ENCODE measurements around the gene FZD4.
A peak's percentile ranks its signal among the peaks of the same experiment; 100 is the strongest.
"Not testable (repeated sequence)": the region's sequence is repeated elsewhere in the genome, so short reads cannot be mapped to it uniquely, and the experiment has no call there.

FZD4 gene

GRCh38 chr11:86934926-86935579 is 20.1 kb downstream of the FZD4 start:
- DNase-seq, result no peak

GRCh38 chr11:86934582-86934900 is 20.7 kb downstream of the FZD4 start:
- no peak for DNase-seq

- no peak for DNase-seq
These were observed 21.2 kb downstream of the FZD4 start for GRCh38 chr11:86933891-86934581.

- no peak for DNase-seq
These were observed 22.0 kb downstream of the FZD4 start for GRCh38 chr11:86932924-86933875.

- no peak for DNase-seq
These were observed 23.0 kb downstream of the FZD4 start for GRCh38 chr11:86932259-86932585.

GRCh38 chr11:86931548-86932258 is 23.5 kb downstream of the FZD4 start:
- DNase-seq, result peak; percentile 91

GRCh38 chr11:86930957-86931547 is 24.1 kb downstream of the FZD4 start:
- no peak for DNase-seq

GRCh38 chr11:86926975-86927374 is 28.2 kb downstream of the FZD4 start:
- DNase-seq, result no peak

GRCh38 chr11:86923999-86924766 is 31.0 kb downstream of the FZD4 start:
- no peak for DNase-seq

- no peak for DNase-seq
These were observed 33.0 kb downstream of the FZD4 start for GRCh38 chr11:86922225-86922624.

- peak; percentile 70 for DNase-seq
These were observed 35.5 kb downstream of the FZD4 start for GRCh38 chr11:86919557-86920210.

GRCh38 chr11:86918973-86919372 is 36.2 kb downstream of the FZD4 start:
- DNase-seq, result no peak

GRCh38 chr11:86918496-86918895 is 36.7 kb downstream of the FZD4 start:
- DNase-seq, result no peak

- DNase-seq, result no peak
These were observed 37.6 kb downstream of the FZD4 start for GRCh38 chr11:86917589-86917988.

GRCh38 chr11:86916330-86916729 is 38.9 kb downstream of the FZD4 start:
- DNase-seq, result peak; percentile 90

GRCh38 chr11:86915850-86916249 is 39.3 kb downstream of the FZD4 start:
- not testable (repeated sequence) for DNase-seq

GRCh38 chr11:86914865-86915519 is 40.2 kb downstream of the FZD4 start:
- no peak for DNase-seq

GRCh38 chr11:86912238-86912637 is 43.0 kb downstream of the FZD4 start:
- DNase-seq, result no peak

- peak; percentile 25 for DNase-seq
These were observed 44.6 kb downstream of the FZD4 start for GRCh38 chr11:86910592-86910991.

- DNase-seq, result no peak
These were observed 49.0 kb downstream of the FZD4 start for GRCh38 chr11:86906198-86906597.

- DNase-seq, result no peak
These were observed 49.9 kb downstream of the FZD4 start for GRCh38 chr11:86905252-86905651.
